Bone marrow (tissue), 2 donors: Measurements from ENCODE around the gene PDGFD.
A peak's percentile ranks its signal among the peaks of the same experiment; 100 is the strongest.

Source experiments
- DNase-seq, 2 donors: peaks; one replicate each; lab custom pipeline; 2025; lab: John Stamatoyannopoulos, UW

The PDGFD gene

DNA sequence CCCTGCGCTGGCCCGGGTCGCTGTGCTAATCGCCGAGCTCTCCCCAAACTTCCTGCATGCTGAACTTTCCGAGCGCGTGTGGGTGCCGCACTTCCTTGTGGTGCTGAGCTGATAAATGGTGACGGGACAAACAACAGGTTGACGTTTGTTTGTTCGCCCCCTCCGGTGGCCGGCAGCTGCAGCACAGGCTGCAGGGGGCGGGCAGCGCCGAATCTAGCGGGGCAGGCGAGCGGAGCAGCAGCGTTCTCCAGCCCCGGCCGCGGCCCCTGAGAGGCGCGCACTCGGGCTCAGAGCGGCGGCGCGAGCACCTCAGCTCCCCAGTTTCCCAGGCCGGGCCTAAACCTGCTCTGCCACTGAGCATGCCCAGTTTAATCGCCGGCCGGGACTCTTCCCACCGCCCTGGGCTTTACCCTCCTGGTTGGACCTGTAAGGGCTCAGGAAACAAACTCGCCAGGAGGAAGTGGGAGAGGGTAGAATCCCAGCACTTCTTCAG is at the start of gene PDGFD:
TSS of gene PDGFD (minus strand) at position 120 of the 493 bp plus-strand sequence.
- DNase-seq: peak in 1 of 2 donors; percentile 62

DNA sequence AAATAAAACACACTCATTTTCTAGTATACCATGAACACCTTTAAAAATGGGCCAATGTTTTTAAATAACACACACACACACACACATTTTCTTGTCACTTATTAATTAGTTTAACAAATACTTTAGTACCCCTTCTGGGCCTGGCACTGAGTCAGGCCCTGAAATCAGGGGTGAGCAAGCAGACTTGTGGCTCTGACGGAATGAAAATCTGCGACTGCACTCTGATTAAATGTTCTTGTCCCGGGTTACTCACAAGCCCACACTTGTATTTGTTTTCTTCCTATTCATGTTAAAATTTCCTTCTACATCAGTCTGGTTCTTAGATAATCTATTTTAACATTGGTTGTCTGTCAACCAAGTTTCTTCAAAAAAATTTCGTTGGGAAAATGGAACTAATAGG is 43.0 kb upstream of the PDGFD start:
- DNase-seq: no peak

DNA sequence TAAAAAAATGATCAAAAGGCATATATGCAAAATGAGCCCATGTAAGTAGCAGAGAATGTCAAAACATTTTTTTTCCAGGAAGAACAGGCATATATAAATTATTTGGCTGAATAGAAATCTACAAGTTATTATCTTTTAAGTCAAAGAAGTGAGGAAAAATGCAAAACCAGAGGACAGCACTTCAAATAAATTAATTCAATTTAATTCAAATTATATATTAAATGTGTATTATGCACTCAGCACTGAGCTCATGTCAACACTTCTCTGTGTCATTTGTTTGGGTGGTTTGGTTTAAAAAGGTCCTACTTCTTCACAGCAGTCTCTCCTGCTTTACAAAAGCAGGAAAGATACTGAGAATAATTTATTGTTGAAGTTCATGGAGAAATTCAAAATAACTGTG is 41.9 kb upstream of the PDGFD start:
- DNase-seq: no peak

DNA sequence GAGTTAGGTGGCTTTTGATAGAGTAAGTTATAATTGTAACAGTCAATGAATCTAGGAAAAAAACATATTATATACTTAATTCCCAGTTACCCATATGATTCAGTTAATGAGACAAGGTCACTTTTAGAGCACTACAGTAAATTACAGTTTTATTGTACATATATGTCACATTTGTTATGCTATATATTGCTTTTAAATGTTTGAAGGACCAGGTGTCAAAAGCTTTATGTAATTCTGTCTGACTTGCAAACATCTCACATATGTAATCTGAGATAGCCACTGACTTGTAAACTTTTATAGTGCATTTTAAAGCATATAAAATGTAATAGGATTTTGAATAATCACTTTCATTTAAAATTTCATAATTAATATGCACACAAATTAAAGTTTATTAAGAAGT is 36.7 kb upstream of the PDGFD start:
- no peak for DNase-seq

DNA sequence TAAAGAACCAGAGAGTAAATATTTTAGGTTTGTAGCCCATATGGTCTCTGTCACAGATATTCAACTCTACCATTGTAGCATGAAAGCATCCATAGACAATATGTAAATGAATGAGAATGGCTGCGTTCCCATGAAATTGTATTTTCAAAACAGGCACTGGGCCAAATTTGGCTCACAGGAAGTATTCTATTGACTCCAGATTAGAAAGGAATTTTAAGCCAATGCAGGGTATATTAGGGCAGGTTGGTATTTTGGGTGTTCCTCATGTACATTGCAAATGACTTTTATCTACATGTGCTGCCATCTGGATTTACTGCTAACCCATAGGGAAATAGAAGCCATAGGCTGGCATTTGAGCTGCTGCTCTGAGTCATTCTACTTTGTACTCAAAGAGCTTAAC is 35.1 kb upstream of the PDGFD start:
- DNase-seq: no peak

DNA sequence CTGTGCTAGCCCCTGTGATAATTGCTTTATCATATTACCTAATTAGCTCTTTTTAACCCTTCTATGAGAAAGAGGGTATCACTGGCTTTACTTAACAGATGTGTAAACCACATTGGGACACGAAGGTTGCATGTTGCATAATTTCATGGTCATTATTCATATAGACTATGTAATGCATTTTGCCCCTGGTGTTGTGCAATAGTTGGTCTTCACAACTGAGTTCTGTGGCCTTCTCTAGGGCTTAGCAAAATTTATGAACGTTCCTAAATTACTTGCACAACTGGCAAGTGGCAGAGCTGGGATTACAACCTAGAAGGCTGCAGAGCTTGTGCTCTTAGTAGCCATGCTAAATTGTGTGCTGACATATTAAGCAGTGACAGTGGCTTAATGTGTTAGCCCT is 34.6 kb upstream of the PDGFD start:
- no peak for DNase-seq

DNA sequence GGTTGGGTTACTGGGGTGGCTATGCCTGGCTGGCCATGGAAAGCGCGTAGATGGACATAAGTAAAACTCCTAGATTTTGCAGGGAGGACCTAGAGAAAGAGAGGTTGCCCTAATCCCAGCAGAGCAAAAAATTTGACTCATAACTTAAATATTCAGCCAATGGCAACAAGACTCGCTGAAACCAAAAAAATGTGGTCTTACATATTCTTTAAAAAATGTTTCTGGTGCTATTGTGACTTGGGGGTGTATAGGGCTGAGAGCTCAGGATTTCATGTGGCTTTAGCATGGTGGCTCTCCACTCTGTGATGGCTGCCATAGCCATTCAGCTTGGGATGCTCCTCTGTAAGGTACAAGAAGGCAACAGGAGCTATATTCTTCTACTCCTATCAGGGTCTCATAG is 27.2 kb upstream of the PDGFD start:
- no peak for DNase-seq

DNA sequence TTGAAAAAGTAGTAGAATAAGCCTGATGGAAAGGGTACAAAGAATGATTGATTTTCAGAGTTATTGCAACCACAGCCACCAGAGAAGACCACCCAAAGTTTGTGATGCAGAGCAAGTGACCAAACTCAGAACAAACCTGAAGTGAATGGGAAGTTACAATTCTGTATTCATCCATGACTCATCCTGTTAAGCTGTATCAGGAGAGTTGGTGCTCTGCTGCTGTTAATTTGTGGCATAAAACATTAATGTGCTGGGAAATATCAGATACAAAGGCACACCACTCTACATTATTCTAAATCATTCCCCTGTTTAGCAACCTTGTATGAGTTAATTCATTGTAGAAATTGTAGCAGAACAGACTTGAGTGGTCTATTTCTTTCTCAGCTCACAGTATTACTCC is 19.6 kb upstream of the PDGFD start:
- DNase-seq: no peak

DNA sequence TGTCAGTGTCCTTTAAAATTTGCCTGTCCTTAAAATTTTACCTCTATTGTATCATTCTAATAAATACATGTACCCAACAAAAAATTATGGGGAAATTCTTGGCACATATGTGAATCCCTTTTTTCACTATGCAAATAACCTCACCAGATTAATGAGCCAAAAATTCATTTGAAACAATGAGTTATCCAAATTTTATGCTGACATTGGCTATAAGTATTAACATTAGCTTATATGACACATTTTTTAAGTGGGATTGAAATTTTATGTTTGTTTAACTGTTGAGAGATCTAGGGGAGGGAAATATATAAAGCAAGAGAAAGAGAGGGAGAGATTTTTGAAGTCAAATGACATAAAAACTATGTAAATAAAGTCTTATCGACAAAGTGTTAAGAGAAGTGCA is 11.8 kb upstream of the PDGFD start:
- DNase-seq: no peak

DNA sequence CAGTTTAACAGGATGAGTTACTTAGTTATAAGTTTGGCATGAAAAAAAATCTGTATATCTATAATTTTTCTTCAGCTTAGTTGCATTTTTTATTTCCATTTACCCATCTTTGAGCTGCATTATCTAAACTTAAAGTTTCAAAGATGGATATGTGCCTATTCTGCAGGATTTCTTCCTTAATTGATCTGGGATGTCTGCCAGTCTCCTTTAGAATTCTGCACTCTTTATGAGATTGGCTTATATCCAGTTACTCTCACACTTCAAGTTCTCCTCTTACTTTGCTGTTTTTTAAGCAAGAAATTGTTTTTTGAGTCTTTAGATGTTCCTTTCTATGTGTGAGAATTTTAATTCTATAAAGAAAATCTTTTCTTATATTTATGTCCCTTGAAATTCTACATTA is 5.1 kb upstream of the PDGFD start:
- DNase-seq: no peak

DNA sequence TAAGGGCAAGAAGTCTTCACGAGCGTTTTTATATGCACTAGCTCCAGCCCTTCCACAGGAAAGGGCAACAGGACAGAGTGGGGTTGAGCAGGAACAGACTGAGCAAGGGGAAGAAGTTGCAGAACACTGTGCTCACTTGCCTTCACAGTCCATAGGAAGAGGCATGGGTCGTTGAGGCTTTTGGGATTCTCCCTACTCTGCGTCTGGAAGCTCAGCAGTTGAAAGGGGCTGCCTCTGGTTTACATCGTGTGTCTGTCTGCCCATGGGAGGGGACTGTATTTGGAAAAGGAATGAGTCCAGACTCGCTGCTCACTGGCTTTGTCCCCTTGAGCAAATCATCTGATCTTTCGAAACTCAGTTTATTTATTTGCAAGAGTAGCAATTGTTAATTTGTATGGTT is 1.1 kb upstream of the PDGFD start:
- no peak for DNase-seq

DNA sequence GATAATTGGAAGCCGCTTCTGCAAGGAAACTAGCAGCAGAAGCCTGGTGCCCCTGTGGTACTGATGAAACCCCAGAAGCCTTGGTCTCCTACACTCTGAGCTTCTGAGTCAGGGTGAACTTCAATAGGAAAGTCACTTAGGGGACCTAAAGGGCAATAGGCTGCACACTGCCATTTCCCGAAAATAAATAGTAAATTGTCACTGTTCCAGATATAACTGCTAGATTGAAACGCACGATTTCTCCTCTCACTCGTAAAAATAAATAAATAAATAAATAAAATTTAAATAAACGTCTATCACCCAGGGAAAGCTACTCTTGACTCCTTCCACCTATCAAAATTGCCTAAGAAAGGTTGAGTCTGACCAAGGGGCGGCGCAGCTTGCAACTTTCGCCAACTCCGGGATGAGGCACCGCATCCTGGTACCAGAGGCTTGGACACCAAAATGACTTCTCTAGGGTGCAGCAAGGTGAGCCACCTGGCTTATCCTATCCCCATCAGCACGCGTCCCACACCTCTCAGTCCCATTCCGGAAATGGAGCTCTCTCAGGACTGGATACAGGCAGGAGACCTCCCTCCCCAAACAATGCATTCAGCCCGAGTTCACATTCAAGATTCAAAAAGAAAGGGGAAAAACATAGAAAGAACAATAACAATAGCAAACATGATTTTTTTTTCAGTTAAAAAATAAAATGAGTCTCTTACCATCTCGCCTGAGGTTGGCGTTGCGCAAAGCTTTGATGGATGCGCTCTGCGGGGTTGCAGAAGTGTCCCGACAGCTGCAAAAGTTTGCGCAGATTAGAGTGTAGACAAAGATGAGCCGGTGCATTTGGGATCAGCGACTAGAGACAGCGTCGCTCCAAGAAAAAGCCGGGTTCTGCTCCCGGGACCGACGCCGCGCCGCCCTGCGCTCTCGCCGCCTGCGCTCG is 583 bp downstream of the PDGFD start:
- no peak for DNase-seq

DNA sequence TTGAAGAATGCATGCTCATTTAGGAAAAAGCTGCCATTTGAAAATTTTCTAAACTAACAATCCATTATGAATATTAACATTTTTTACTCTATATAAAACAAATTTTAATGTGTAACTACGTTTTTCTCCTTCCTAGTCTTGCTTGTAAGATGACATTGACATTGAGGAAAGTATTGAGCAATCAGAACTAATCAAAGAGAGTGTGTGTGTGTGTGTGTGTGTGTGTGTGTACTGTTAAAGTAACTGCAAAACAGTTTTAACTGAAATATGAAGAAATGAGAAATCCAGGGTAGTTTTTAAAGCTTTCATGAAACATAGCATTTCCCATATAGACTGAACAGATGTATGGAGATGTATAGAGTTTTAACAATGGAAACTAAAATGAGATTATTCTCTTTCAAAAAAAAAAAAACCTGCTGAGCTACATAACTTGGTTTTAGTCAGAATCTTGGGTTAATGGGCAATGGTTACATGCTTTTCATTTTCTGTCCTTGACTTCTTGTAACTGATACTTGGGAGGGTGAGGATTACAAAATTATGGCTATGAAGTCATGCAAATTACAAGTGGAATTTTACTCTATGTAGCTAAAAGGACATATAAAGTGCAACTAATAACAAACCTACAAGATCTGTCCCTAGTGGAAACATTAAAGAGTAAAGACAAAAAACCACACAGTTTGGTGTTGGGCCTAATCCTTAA is 2.0 kb downstream of the PDGFD start:
- no peak for DNase-seq

DNA sequence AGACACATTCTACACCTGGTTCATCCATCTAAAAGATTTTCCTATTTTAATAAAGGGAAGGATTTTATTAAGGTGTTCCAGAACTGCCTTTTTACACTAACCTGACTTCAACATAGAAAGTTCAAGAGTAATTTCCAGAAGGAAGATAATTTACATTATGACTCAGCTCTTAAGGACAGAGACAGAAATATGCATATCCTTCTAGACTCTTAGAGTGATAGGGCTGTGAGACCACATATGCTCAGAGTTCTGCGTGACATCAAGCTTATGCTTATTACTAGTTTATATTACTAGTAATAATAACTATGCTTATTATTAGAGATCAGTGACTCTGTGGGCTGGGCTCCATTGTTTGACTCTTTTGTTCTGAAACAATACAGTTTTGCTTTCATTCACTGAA is 4.6 kb downstream of the PDGFD start:
- no peak for DNase-seq

DNA sequence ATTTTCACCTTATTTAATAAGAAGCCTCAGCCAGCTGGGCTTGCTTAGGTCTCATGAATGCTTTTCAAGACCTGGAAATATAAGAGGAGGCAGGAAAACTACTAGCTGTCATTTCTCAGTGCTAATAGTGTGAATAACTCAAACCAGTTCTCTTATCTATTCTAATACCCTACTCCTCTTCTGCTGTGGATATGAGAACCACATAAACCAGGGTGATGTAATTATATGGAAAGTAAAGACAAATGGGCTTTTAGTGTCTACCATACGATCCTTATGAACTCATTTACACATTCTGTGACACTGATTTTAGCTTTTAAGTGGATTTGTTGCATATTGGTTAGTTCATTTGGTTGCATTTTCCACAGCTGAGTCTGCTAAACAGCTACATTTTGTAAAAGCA is 8.6 kb downstream of the PDGFD start:
- DNase-seq: no peak

DNA sequence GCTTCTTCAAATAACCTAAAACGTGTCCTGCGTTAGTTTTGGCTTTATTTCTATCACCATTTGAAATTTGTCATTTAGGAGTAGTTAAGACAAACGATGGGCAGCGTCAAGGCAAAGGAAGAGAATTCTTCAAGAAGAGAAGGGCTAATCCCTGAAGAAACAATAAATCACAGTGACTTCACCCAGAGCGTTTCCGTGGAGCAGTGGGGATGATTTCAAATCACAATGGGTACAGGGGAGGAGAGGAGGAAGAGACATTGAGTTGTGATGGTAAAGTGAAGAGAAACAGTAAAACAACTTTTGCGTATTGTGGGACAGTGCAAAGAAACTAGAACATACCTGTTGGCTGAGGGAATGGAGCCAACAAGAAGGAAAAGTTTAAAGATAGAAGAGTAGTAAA is 9.7 kb downstream of the PDGFD start:
- DNase-seq: no peak

DNA sequence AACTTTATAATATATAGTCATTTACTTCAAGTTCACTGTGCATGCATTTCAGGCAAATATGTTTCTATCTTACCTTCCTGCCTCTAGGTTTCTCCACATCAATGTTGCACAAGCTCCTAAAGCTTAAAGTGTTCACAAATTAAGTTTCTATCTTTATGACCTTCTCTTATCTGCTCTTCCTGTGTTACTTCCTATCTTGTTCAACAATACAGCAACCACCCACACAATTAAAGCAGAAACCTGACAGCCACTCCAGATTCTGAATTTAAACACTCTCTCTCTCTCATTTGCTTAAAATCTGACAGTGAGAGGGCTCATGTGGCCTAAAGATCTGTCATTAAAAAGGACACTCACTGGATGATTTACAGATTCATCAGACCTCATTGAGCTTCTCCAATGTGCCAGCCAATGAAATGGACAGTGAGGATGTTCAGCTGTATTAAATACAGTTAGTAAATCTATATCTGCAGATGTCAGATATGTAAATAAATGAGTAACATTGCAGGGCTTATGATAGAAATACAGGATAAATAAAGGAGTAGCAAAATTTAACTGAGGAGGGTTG is 10.9 kb downstream of the PDGFD start:
- no peak for DNase-seq

DNA sequence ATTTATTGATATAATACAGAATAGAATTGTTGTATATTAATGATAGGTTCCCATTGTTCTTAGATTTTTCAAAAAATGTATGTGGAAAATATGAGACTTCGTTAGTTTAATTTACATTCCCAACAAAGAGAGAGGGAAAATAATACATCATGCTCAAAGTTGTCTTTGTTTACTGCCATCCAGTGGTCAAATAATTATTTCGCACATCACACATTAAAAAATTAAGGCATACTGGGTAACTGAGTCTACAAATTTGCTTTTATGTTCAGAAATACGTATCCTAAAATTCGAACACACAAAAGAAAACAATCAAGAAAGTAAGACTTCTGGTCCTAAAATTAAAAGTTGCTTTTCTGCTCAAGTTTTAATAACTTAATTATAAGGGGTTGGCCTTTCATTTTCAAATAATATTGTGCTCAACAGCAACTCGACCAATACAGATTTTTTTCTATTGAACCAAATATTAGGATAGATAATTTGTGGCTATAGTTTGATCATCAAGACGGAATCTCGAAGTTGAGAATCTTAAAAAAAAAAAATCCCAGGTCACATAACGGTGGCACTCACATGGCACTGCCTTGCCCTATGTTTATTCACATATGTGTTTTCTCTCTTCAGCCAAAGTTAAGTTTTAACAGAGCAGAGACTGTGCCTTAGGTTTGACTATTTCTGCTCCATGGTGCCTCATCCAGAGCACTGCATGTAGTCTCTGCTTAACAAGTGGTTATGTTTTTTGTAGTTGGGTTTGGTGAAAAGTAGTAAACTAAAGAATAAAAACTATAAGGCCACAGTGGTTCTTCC is 12.3 kb downstream of the PDGFD start:
- DNase-seq: no peak

DNA sequence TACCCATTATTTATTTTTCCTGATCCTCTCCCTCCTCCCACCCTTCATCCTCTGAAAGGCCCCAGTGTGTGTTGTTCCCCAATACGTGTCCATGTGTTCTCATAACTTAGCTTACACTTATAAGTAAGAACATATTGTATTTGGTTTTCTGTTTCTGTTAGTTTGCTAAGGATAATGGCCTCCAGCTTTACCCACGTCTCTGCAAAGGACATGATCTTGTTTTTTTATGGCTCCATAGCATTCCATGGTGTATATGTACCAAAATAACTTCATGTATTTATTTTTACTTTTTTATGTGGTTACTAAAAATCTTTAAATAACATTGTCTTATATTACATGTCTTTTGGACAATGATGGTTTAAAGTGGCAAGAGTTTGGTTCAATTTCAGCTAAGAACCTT is 15.2 kb downstream of the PDGFD start:
- DNase-seq: no peak

DNA sequence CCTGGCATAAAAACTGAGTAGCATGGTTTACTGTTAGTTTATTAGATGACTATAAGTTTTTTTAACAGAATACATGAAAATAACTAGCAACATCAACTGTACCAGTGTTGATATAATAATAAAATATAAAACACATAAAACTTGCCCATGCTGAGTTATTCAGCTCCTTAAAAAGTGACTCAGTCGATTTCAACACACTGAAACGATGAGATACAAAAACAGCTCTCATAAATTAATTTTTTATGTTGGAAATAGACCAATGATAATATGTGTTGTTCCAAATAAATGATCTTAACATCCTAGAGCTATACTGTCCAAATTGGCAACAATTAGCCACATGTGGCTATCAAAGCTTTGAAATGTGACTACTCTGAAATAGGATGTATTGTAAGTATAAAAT is 15.9 kb downstream of the PDGFD start:
- DNase-seq: no peak

DNA sequence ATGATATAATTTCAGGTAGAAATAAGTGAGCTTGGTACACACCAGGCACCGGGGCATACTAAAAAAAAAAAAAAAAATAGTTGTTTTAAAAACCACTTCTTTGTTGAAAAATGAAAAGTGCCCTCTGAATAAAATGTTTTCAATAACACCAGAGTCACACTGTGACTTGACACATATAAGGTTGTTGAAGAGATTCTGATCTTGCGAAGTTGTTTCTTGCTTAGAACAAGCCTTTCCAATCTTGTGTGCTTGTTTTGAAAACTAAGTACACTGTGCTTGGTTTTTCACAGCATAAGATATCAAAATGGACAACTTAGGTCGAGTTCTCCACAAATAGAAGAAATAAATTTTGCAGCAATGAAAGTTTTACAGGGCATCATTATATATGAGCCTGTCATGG is 17.0 kb downstream of the PDGFD start:
- no peak for DNase-seq

DNA sequence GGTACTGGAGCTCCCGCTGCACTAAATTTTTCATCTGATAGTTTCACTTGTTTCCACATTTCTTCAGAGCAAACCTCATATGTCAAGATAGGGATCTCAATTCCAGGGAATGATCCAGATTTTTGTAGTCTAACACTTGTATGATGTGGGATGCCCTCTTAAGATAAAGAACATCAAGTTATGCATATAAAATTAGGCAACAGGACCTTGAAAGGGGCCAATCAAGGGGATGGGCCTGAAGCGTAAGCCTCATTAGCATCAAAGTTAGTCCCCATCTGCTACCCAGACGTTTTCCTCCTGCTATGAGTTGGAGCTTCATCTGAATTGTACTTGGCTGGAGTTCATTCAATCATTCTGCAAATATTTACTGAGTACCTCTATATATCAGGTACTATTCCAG is 17.5 kb downstream of the PDGFD start:
- DNase-seq: no peak
